ENCODE measurements around the gene RNU5B-1.
A peak's percentile ranks its signal among the peaks of the same experiment; 100 is the strongest.

GRCh38 chr15:65303687-65304380, 643 bp upstream of the RNU5B-1 start:
- no peak for TF ChIP-seq EZH2 (IDR thresholded peaks at IDR 0.05)
- peak; percentile 89 for TF ChIP-seq CTCF (IDR thresholded peaks at IDR 0.05)

Data from neural progenitor cell (in vitro differentiated cells).